ENCODE measurements around the gene PPT1. TPM values are rescaled to one million over a fixed set of nuclear protein-coding genes. Genes with fewer than 3 reads are reported as not detected.

Gene PPT1
- total and polyA plus RNA-seq, 10 donors = 57.1 to 282 (median 193) TPM

- H3K27me3 ChIP-seq (replicated peaks in 1 of 7) = no peaks in the 10 kb centered on the region
- TF ChIP-seq CTCF (IDR thresholded peaks at IDR 0.05 in 8 of 11, conservative IDR thresholded peaks at IDR 0.05 in 3 of 11) (no peak), POLR2A (IDR thresholded peaks at IDR 0.05) (no peak), POLR2AphosphoS5 (IDR thresholded peaks at IDR 0.05) (no peak)
- no peak overlapping the region for H3K4me3 ChIP-seq
- H3K36me3 ChIP-seq = peaks cover 5 to 99% (median 68%) of the 10 kb centered on the region in 6 donors
- H3K27ac ChIP-seq = peak overlapping the region in 7 of 8 donors; percentile 28 to 78 (median 46)
- H3K4me1 ChIP-seq = peaks cover 0 to 74% (median 30%) of the 10 kb centered on the region in 6 donors
- intact Hi-C loops (cut with DNase I; ENCODE audit: low total_unique reads) = no loop called here
- DNase-seq = no peak
- no peaks in the 10 kb centered on the region for H3K9me3 ChIP-seq
- WGBS, 5 donors = 51 to 80% (median 63%) methylated on average over 4 of the region's 4 CpGs
Measured at GRCh38 chr1:40075266-40075665, 21.8 kb downstream of the PPT1 start.

DNA sequence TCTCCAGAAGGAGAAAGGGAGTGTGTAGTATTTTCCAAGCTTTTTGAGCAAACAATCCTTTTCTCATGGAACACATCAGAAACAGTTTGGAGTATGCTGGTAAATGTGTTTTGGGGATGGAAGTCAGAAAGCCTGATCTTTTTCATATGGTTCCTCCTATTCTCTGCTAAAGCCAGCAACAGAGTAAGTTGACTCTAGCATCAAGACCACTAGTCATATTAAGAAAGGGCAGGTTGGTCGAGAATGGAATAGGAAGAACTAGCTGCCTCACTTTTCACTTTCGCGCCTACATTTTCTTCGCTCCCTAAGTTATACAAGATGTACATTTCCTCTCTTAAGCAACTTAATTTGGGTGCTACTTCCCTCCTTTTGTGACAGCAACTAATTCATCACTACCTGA lies 24.0 kb downstream of the PPT1 start:
- intact Hi-C loops (cut with DNase I; ENCODE audit: low total_unique reads) = no loop called here
- DNase-seq = no peak
- TF ChIP-seq CTCF (IDR thresholded peaks at IDR 0.05 in 8 of 11, conservative IDR thresholded peaks at IDR 0.05 in 3 of 11) (no peak), POLR2A (IDR thresholded peaks at IDR 0.05) (no peak), POLR2AphosphoS5 (IDR thresholded peaks at IDR 0.05) (no peak)
- H3K9me3 ChIP-seq = no peaks in the 10 kb centered on the region
- peaks cover 11 to 100% (median 84%) of the 10 kb centered on the region in 6 donors for H3K36me3 ChIP-seq
- H3K4me3 ChIP-seq = no peak overlapping the region
- H3K27ac ChIP-seq = peak overlapping the region in 2 of 8 donors; percentile 28 to 36
- 54 to 94% (median 78%) methylated on average over 4 of the region's 4 CpGs for whole genome bisulfite sequencing, 5 donors
- H3K4me1 ChIP-seq = peaks cover 0 to 62% (median 24%) of the 10 kb centered on the region in 6 donors
- H3K27me3 ChIP-seq (replicated peaks in 1 of 7) = no peaks in the 10 kb centered on the region

DNA sequence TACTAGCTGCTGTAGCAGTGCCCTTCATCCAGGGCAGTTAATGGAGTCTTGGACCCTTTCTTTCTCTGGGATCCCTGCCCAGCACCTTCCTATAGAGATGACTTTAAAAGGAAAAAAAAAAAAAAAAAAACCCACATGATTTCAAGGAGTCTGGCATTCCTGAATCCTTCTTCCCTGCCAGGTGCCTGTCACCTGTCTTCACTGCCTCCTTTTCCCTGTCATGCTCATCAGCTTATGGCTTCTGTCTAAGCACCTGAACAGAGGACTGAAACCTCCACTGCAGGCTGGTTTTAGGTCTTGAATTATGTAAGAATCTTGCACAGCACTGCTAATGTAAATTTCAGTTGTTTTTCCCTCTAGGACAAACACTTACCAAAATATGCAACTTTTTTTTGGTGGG lies 24.9 kb downstream of the PPT1 start:
- TF ChIP-seq CTCF (IDR thresholded peaks at IDR 0.05 in 8 of 11, conservative IDR thresholded peaks at IDR 0.05 in 3 of 11) (no peak), POLR2AphosphoS5 (IDR thresholded peaks at IDR 0.05) (peak in 1 of 3 donors; percentile 24)
- no peak for DNase-seq
- peak overlapping the region in 3 of 8 donors; percentile 1 to 28 (median 19) for H3K27ac ChIP-seq
- peaks cover 0 to 64% (median 25%) of the 10 kb centered on the region in 6 donors for H3K4me1 ChIP-seq
- H3K4me3 ChIP-seq = no peak overlapping the region
- H3K27me3 ChIP-seq (replicated peaks in 1 of 7) = no peaks in the 10 kb centered on the region
- intact Hi-C loops (cut with DNase I; ENCODE audit: low total_unique reads) = no loop called here
- H3K9me3 ChIP-seq = no peaks in the 10 kb centered on the region
- peaks cover 15 to 100% (median 86%) of the 10 kb centered on the region in 6 donors for H3K36me3 ChIP-seq

DNA sequence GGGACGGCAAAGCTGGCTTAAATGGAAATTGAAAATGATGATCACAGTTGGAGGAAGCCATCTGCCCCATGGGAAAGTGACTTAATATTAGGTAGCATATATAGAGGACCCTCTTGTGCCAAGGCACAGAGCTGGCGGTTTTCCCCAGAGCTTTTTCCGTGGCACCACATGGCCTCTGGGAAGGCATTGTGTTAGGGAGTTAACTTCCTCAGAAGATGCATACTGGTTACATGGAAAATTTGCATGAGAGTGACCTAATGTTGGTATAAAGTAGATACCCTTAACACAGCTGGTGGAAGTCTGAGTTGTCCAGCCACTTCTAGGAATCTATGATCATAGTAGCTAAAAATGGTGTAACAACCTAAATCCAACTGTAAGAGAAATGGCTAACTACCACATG lies 29.2 kb downstream of the PPT1 start:
- intact Hi-C loops (cut with DNase I; ENCODE audit: low total_unique reads) = no loop called here
- Histone ChIP-seq H3K27ac (peak overlapping the region in 3 of 8 donors; percentile 88 to 91 (median 91)), H3K4me3 (no peak overlapping the region), H3K27me3 (replicated peaks in 1 of 7) (no peaks in the 10 kb centered on the region), H3K4me1 (peaks cover 28 to 64% (median 40%) of the 10 kb centered on the region in 6 donors), H3K9me3 (no peaks in the 10 kb centered on the region), H3K36me3 (peaks cover 15 to 100% (median 100%) of the 10 kb centered on the region in 6 donors)
- 81 to 86% (median 82%) methylated on average over 3 of the region's 3 CpGs for WGBS, 5 donors
- DNase-seq = no peak
- no peak for TF ChIP-seq POLR2AphosphoS5 (IDR thresholded peaks at IDR 0.05)
- TF ChIP-seq POLR2A (IDR thresholded peaks at IDR 0.05) = no peak
- TF ChIP-seq CTCF (IDR thresholded peaks at IDR 0.05 in 8 of 11, conservative IDR thresholded peaks at IDR 0.05 in 3 of 11) = no peak

Data from spleen (tissue), 11 donors.